Ascending aorta (tissue), 2 donors: ENCODE results near the gene GTF3C1. TPM values are rescaled to one million over a fixed set of nuclear protein-coding genes. Genes with fewer than 3 reads are reported as not detected.

Experiments used
- DNase-seq, 2 donors: peaks; one replicate each; pipeline ENCODE4 v3.0.0-alpha.2; 2019; ENCODE audit warnings: low spot score in 2 of 2
- H3K27ac ChIP-seq, 2 donors: fragments of 200-600 bp; sonication (generic); one replicate each; pipeline ENCODE4 v1.5.1; 2016 to 2017; ENCODE audit warnings: mild to moderate bottlenecking in 1 of 2
- H3K27me3 ChIP-seq: fragments of 200-600 bp; sonication (generic); one replicate; pipeline ENCODE4 v1.5.1; 2017
- H3K36me3 ChIP-seq, 2 donors: fragments of 200-600 bp; sonication (generic); one replicate each; pipeline ENCODE4 v1.5.1; 2016
- H3K4me1 ChIP-seq, 2 donors: fragments of 200-600 bp; sonication (generic); one replicate each; pipeline ENCODE4 v1.5.1; 2016 to 2017; ENCODE audit warnings: mild to moderate bottlenecking in 1 of 2
- H3K4me3 ChIP-seq, 2 donors: fragments of 200-600 bp; sonication (generic); one replicate each; pipeline ENCODE4 v1.5.1; 2016 to 2017; ENCODE audit warnings: mild to moderate bottlenecking in 1 of 2
- H3K9me3 ChIP-seq, 2 donors: fragments of 200-600 bp; sonication (generic); one replicate each; pipeline ENCODE4 v1.5.1; 2016
- intact Hi-C: fragments of 100-400 bp; cut with DNase I; formaldehyde crosslinking; loops from one replicate; pipeline ENCODE4 v1.15.1; 2023
- total RNA-seq: library from RNA; depleted of rRNA; stranded (reverse); fragments of >200 nt; gene quantifications from one replicate; pipeline ENCODE4 v1.1.0, GENCODE V29; 2016
- TF ChIP-seq, protein P1 (sequence below), 3 experiments: fragments of 200-600 bp in 2 of 3; fragments of 450-650 bp in 1 of 3; sonication (generic) in 2 of 3; IDR thresholded peaks; one replicate each; pipeline ENCODE4 v1.5.1; 2016 to 2019; ENCODE audit warnings: antibody characterized with exemption in 3 of 3, mild to moderate bottlenecking in 1 of 3, moderate library complexity in 1 of 3

Gene GTF3C1
- total RNA-seq, 1 donor from 2014 or later: 40.6 TPM

DNA sequence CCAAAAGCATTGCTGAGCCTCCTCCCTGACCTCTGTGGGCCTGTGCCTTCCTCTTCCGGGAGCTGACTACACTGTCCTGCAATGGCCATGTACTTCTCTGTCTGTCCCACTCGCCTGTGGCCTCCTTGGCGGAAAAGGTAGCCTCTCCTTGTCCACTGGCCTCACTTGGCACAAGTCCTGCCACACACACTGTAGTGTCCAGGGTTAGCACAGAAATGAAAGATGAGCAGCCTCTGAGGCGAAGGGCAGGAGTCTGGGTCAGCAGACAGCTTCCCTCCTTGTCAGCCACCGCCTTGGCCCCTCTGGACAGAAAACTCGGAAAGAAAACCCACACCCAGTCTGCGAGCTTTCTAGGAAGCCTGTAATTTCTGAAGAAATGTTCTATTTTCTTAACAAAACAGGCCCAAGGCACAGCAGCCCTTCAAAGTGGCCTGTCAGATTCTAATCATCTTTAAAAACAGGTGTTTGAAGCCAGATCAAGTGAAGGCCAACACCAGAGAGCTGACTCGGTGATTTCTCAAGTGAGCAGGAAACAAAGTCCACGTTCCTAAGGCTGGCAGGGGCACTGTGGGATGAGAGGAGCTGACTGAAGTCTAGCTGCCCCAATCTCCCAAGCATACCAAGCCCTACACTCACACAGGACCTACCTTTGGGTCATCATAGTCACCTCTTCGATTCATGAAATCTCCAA is 67.2 kb downstream of the GTF3C1 start:
- no peak overlapping the region for H3K27ac ChIP-seq
- no peak for DNase-seq
- peaks cover 87 to 96% of the 10 kb centered on the region in 2 donors for H3K36me3 ChIP-seq
- no peaks in the 10 kb centered on the region for H3K27me3 ChIP-seq
- H3K4me3 ChIP-seq: no peak overlapping the region
- TF ChIP-seq, protein P1, sequence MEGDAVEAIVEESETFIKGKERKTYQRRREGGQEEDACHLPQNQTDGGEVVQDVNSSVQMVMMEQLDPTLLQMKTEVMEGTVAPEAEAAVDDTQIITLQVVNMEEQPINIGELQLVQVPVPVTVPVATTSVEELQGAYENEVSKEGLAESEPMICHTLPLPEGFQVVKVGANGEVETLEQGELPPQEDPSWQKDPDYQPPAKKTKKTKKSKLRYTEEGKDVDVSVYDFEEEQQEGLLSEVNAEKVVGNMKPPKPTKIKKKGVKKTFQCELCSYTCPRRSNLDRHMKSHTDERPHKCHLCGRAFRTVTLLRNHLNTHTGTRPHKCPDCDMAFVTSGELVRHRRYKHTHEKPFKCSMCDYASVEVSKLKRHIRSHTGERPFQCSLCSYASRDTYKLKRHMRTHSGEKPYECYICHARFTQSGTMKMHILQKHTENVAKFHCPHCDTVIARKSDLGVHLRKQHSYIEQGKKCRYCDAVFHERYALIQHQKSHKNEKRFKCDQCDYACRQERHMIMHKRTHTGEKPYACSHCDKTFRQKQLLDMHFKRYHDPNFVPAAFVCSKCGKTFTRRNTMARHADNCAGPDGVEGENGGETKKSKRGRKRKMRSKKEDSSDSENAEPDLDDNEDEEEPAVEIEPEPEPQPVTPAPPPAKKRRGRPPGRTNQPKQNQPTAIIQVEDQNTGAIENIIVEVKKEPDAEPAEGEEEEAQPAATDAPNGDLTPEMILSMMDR (IDR thresholded peaks at IDR 0.05): no peak
- H3K9me3 ChIP-seq: no peaks in the 10 kb centered on the region
- H3K4me1 ChIP-seq: no peaks in the 10 kb centered on the region
- intact Hi-C loops: no loop called here

DNA sequence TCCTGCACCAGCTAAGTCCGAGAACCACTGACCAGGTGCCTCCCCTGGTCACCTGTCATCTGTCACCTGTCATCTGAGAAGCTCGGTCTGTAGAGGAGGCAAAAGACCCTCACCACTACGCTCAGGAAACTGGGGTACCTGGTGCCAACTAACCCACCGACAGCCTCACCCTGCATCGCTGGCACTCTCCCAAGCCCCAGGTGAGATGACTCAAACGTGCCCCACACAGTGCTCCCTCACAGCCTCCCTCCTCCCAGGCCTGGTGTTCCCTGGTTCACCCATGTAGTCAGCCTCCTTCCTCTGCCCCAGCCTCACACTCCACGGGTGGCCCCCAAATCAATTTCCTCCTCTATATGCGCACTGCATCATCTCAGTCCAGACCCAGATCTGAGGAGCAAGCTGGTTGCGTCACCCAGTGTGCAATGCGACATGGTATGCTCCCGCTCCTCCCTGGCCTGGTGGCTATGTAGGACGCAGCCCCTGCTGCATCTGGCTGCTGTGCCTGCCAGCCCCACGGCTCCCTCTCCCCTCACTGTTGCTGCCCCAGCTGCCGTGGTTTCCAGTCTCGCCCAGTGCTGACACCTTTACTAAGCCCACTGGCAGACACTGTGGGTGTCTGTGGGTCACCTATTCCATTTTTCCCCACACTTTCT is 68.3 kb downstream of the GTF3C1 start:
- TF ChIP-seq, protein P1 (IDR thresholded peaks at IDR 0.05): no peak
- Histone ChIP-seq H3K4me1 (no peaks in the 10 kb centered on the region), H3K27ac (no peak overlapping the region), H3K27me3 (no peaks in the 10 kb centered on the region), H3K4me3 (no peak overlapping the region), H3K36me3 (peaks cover 84 to 93% of the 10 kb centered on the region in 2 donors), H3K9me3 (no peaks in the 10 kb centered on the region)
- DNase-seq: no peak
- intact Hi-C loops: no loop called here

DNA sequence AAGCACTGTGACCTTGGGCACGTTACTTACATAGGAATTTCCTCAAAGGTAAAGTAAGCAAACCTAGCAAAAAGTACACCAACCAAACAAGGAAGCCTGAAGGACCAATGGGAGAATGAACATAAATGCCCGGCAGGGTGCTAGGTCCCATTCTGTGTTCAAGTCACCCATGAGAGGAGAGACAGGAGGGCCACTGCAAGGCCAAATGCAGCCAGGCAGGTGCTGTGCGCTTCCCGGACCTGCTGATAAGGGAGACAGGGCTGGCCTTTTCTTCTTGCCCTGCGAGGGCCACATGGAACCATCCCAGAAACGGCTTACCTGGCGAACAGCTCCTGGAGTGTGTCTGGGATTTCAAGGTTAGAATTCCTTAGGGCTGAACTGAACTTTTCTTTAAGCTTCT is 69.0 kb downstream of the GTF3C1 start:
- no peak overlapping the region for H3K27ac ChIP-seq
- H3K36me3 ChIP-seq: peaks cover 86 to 93% of the 10 kb centered on the region in 2 donors
- no peak for DNase-seq
- H3K27me3 ChIP-seq: no peaks in the 10 kb centered on the region
- H3K4me3 ChIP-seq: no peak overlapping the region
- TF ChIP-seq, protein P1 (IDR thresholded peaks at IDR 0.05): no peak
- intact Hi-C loops: no loop called here
- H3K4me1 ChIP-seq: no peaks in the 10 kb centered on the region
- H3K9me3 ChIP-seq: no peaks in the 10 kb centered on the region

DNA sequence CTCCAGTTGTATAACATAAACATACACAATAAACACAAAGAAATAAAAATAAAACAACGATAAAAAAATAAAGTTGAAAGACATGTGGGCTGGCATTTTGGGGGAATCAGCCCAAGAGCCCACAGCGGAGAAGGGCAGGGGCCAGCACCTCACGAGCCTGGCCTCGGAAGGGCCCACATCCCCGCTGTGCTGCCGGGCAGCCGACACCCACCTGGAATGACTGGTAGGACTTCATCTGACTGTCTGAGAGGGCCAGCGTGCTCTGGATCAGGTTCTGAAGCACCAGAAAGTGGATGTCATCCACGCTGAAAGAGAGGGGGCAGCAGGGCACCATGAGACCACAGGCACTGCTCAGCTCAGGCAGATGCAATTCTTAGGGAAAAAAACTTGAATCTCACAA is 73.5 kb downstream of the GTF3C1 start:
- peaks cover 64 to 90% of the 10 kb centered on the region in 2 donors for H3K36me3 ChIP-seq
- DNase-seq: no peak
- no peaks in the 10 kb centered on the region for H3K27me3 ChIP-seq
- no peak overlapping the region for H3K4me3 ChIP-seq
- no peaks in the 10 kb centered on the region for H3K9me3 ChIP-seq
- intact Hi-C loops: no loop called here
- TF ChIP-seq, protein P1 (IDR thresholded peaks at IDR 0.05): no peak
- H3K4me1 ChIP-seq: no peaks in the 10 kb centered on the region
- H3K27ac ChIP-seq: no peak overlapping the region

DNA sequence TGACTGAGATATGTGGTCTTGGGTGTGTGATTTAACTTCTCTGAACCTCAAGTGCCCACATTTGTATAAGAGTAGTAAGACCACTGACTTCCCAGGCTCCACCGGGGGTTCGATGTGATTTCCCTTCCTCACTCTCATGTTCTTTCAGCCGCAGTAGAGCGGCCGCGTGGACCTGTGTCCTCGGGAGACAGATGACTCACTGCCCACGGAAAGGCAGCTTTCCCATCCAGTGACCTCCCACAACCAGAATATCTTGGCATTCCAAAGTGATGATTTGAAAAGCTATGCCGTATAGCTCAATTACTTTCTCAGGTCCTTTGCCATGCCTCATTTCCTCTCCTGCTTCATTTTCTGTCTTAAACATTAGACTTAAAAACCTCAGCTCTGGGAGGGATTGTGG is 74.2 kb downstream of the GTF3C1 start:
- TF ChIP-seq, protein P1 (IDR thresholded peaks at IDR 0.05): no peak
- H3K4me3 ChIP-seq: no peak overlapping the region
- no peaks in the 10 kb centered on the region for H3K4me1 ChIP-seq
- H3K36me3 ChIP-seq: peaks cover 63 to 90% of the 10 kb centered on the region in 2 donors
- no peaks in the 10 kb centered on the region for H3K27me3 ChIP-seq
- intact Hi-C loops: no loop called here
- DNase-seq: no peak
- H3K9me3 ChIP-seq: no peaks in the 10 kb centered on the region
- H3K27ac ChIP-seq: no peak overlapping the region
